ENCODE results near the gene XRCC3. TPM values are rescaled to one million over a fixed set of nuclear protein-coding genes. Genes with fewer than 3 reads are reported as not detected.

The XRCC3 gene
- total RNA-seq, 4 donors from 2014 or later, result 7.5 to 20.5 (median 19.5) TPM

GRCh38 chr14:103705504-103706284 is 9.6 kb downstream of the XRCC3 start:
- TF ChIP-seq CTCF (IDR thresholded peaks at IDR 0.05) (no peak), POLR2AphosphoS5 (IDR thresholded peaks at IDR 0.05) (no peak), EP300 (IDR thresholded peaks at IDR 0.05) (no peak), POLR2A (IDR thresholded peaks at IDR 0.05) (no peak)
- peaks cover 46% of the 10 kb centered on the region for H3K4me1 ChIP-seq
- H3K4me3 ChIP-seq, result no peak overlapping the region
- peak in 1 of 2 donors; percentile 53 for DNase-seq (ENCODE audit: low spot score in 2 of 2)
- peaks cover 58% of the 10 kb centered on the region for H3K36me3 ChIP-seq
- no peaks in the 10 kb centered on the region for H3K9me3 ChIP-seq
- H3K27ac ChIP-seq, result peak overlapping the region; percentile 7
- H3K27me3 ChIP-seq, result no peaks in the 10 kb centered on the region
- WGBS, result 78% methylated on average over 15 of the region's 28 CpGs

- Histone ChIP-seq H3K27me3 (no peaks in the 10 kb centered on the region), H3K36me3 (peaks cover 60% of the 10 kb centered on the region), H3K9me3 (no peaks in the 10 kb centered on the region), H3K27ac (peak overlapping the region; percentile 7), H3K4me1 (peaks cover 41% of the 10 kb centered on the region), H3K4me3 (no peak overlapping the region)
- 83% methylated on average over 8 of the region's 15 CpGs for WGBS
- DNase-seq (ENCODE audit: low spot score in 2 of 2), result no peak
- TF ChIP-seq CTCF (IDR thresholded peaks at IDR 0.05) (no peak), POLR2A (IDR thresholded peaks at IDR 0.05) (no peak), EP300 (IDR thresholded peaks at IDR 0.05) (no peak), POLR2AphosphoS5 (IDR thresholded peaks at IDR 0.05) (no peak)
Observed at GRCh38 chr14:103705118-103705503, 10.1 kb downstream of the XRCC3 start.

GRCh38 chr14:103704708-103705107 is 10.5 kb downstream of the XRCC3 start:
- peaks cover 41% of the 10 kb centered on the region for H3K4me1 ChIP-seq
- WGBS, result 83% methylated on average over 13 of the region's 13 CpGs
- peaks cover 65% of the 10 kb centered on the region for H3K36me3 ChIP-seq

GRCh38 chr14:103703433-103704385 is 11.5 kb downstream of the XRCC3 start:
- peaks cover 41% of the 10 kb centered on the region for H3K4me1 ChIP-seq
- peak in 1 of 2 donors; percentile 59 for DNase-seq (ENCODE audit: low spot score in 2 of 2)
- no peak overlapping the region for H3K4me3 ChIP-seq
- WGBS, result 74% methylated on average over 19 of the region's 24 CpGs
- H3K27ac ChIP-seq, result no peak overlapping the region
- peaks cover 74% of the 10 kb centered on the region for H3K36me3 ChIP-seq
- H3K27me3 ChIP-seq, result no peaks in the 10 kb centered on the region
- no peak for TF ChIP-seq EP300 (IDR thresholded peaks at IDR 0.05)
- TF ChIP-seq POLR2A (IDR thresholded peaks at IDR 0.05), result no peak
- no peak for TF ChIP-seq CTCF (IDR thresholded peaks at IDR 0.05)
- no peak for TF ChIP-seq POLR2AphosphoS5 (IDR thresholded peaks at IDR 0.05)
- H3K9me3 ChIP-seq, result no peaks in the 10 kb centered on the region

More at GRCh38 chr14:103704708-103705107, 10.5 kb downstream of the XRCC3 start:
- H3K4me3 ChIP-seq, result no peak overlapping the region
- H3K27ac ChIP-seq, result peak overlapping the region; percentile 7
- DNase-seq (ENCODE audit: low spot score in 2 of 2), result no peak
- no peaks in the 10 kb centered on the region for H3K9me3 ChIP-seq
- no peak for TF ChIP-seq CTCF (IDR thresholded peaks at IDR 0.05)
- TF ChIP-seq POLR2AphosphoS5 (IDR thresholded peaks at IDR 0.05), result no peak
- no peak for TF ChIP-seq EP300 (IDR thresholded peaks at IDR 0.05)
- TF ChIP-seq POLR2A (IDR thresholded peaks at IDR 0.05), result no peak
- no peaks in the 10 kb centered on the region for H3K27me3 ChIP-seq
